GM12878 (cell line): ENCODE data around the gene RDH16. TPM values are rescaled to one million over a fixed set of nuclear protein-coding genes. Genes with fewer than 3 reads are reported as not detected.

Experiments
- ATAC-seq: fragments of 200-7000 bp; cut with Tn5 transposase; 3 replicates; pipeline ENCODE4 v1.9.1; 2020; ENCODE audit warnings: mild to moderate bottlenecking, moderate library complexity
- BruUV-seq: library from RNA; stranded (reverse); fragments of 400-500 nt; replicated peaks from 2 replicates; lab custom pipeline; 2021; lab: Mats Ljungman, UMichigan
- CTCF ChIA-PET: fragments of 300-600 bp; sonication (Branson Sonifier 250); formaldehyde crosslinking; extraction: SDS; loops from one replicate; lab custom pipeline; 2021; ENCODE audit warnings: inconsistent platforms; lab: Yijun Ruan, JAX
- POLR2A ChIA-PET: fragments of 350-600 bp; formaldehyde crosslinking; extraction: SDS; loops from one replicate; lab custom pipeline; 2021; ENCODE audit warnings: inconsistent platforms; lab: Charles Lee
- RAD21 ChIA-PET: fragments of 300-600 bp; sonication (Branson Sonifier 250); formaldehyde crosslinking; loops from one replicate; lab custom pipeline; 2023; ENCODE audit warnings: antibody characterized with exemption; ENCODE audit not compliant: unreplicated experiment; lab: Charles Lee
- SMC1A ChIA-PET: fragments of 300-600 bp; sonication (Branson Sonifier 250); formaldehyde crosslinking; loops from one replicate; lab custom pipeline; 2023; ENCODE audit not compliant: unreplicated experiment, uncharacterized antibody; lab: Charles Lee
- DNase-seq: peaks from one replicate; pipeline ENCODE4 v3.0.0-alpha.2; 2011; ENCODE audit warnings: low read depth, low spot score
- FAIRE-seq: peaks from 3 replicates; lab custom pipeline; 2011; peaks lifted over from hg19 to GRCh38; lab: Jason Lieb, UNC
- H2AFZ ChIP-seq: 2 replicates; pipeline ENCODE4 v1.6.0; 2011; ENCODE audit warnings: low read depth, low read length, control low read depth; ENCODE audit not compliant: control insufficient read depth
- H3K27ac ChIP-seq: 2 replicates; pipeline ENCODE4 v1.5.1; 2011; ENCODE audit warnings: control low read depth; ENCODE audit not compliant: control insufficient read depth, insufficient read depth
- H3K27me3 ChIP-seq, 2 experiments: replicated peaks in 1 of 2; 2 replicates each; pipeline versions ENCODE4 v1.6.0 to v1.6.1; 2011; ENCODE audit warnings: low read length in 1 of 2; ENCODE audit not compliant: control insufficient read depth in 2 of 2, insufficient read depth in 2 of 2
- H3K36me3 ChIP-seq, 2 experiments: 2 replicates each; pipeline ENCODE4 v1.5.1; 2011; ENCODE audit warnings: low read length in 1 of 2; ENCODE audit not compliant: control insufficient read depth in 2 of 2, insufficient read depth in 2 of 2
- H3K4me1 ChIP-seq: 2 replicates; pipeline ENCODE4 v1.6.1; 2011; ENCODE audit warnings: mild to moderate bottlenecking, low read length, moderate library complexity, mixed read lengths; ENCODE audit not compliant: control insufficient read depth, insufficient read depth
- H3K4me2 ChIP-seq: 2 replicates; pipeline ENCODE4 v1.6.0; 2011; ENCODE audit warnings: control low read depth; ENCODE audit not compliant: control insufficient read depth, insufficient read depth
- H3K4me3 ChIP-seq: fragments of 200-600 bp; sonication (generic); 2 replicates; pipeline ENCODE4 v1.5.1; 2016
- H3K79me2 ChIP-seq: 2 replicates; pipeline ENCODE4 v1.6.0; 2011; ENCODE audit warnings: low read length; ENCODE audit not compliant: control insufficient read depth, insufficient read depth
- H3K9ac ChIP-seq: 2 replicates; pipeline ENCODE4 v1.8.0; 2011; ENCODE audit warnings: low read length, control low read depth, mixed read lengths; ENCODE audit not compliant: control insufficient read depth, insufficient read depth
- H3K9me3 ChIP-seq: replicated peaks from 3 replicates; pipeline ENCODE4 v1.5.1; 2011; ENCODE audit warnings: mild to moderate bottlenecking, low read length; ENCODE audit not compliant: control insufficient read depth, insufficient read depth
- H4K20me1 ChIP-seq: 2 replicates; pipeline ENCODE4 v1.6.0; 2011; ENCODE audit not compliant: control insufficient read depth, insufficient read depth
- BCLAF1 ChIP-seq: fragments of 450-650 bp; IDR thresholded peaks from 2 replicates; pipeline ENCODE4 v1.6.1; 2017; ENCODE audit warnings: antibody characterized with exemption, mild to moderate bottlenecking, moderate library complexity
- CBX3 ChIP-seq: fragments of 200-600 bp; sonication (generic); IDR thresholded peaks from 2 replicates; pipeline ENCODE4 v1.6.1; 2016; ENCODE audit warnings: low read depth, borderline replicate concordance
- CEBPB ChIP-seq, 2 experiments: fragments of 150-350 bp in 1 of 2; IDR thresholded peaks; 2 replicates each; pipeline ENCODE4 v1.6.1; 2012 to 2014; ENCODE audit warnings: low read depth in 2 of 2, low read length in 2 of 2, borderline replicate concordance in 1 of 2, inconsistent platforms in 1 of 2
- CREM ChIP-seq: IDR thresholded peaks from 2 replicates; pipeline ENCODE4 v1.6.1; 2014; ENCODE audit warnings: antibody characterized with exemption, low read depth
- IRF3 ChIP-seq: fragments of 450-650 bp; IDR thresholded peaks from 2 replicates; pipeline ENCODE4 v1.6.1; 2014; ENCODE audit warnings: mild to moderate bottlenecking
- MEF2B ChIP-seq: fragments of 450-650 bp; IDR thresholded peaks from 2 replicates; pipeline ENCODE4 v1.6.1; 2018; ENCODE audit warnings: mild to moderate bottlenecking, moderate library complexity; ENCODE audit not compliant: partially characterized antibody, poor library complexity, severe bottlenecking
- NFIC ChIP-seq: IDR thresholded peaks from 2 replicates; pipeline ENCODE4 v1.6.1; 2012; ENCODE audit warnings: low read depth, mild to moderate bottlenecking, inconsistent platforms, low read length, moderate library complexity
- NR2C1 ChIP-seq: fragments of 450-650 bp; IDR thresholded peaks from 2 replicates; pipeline ENCODE4 v1.6.1; 2017; ENCODE audit warnings: antibody characterized with exemption, mild to moderate bottlenecking, moderate library complexity
- NR2F1 ChIP-seq: fragments of 450-650 bp; conservative IDR thresholded peaks from 2 replicates; pipeline ENCODE4 v1.6.1; 2017; ENCODE audit warnings: mild to moderate bottlenecking
- TBL1XR1 ChIP-seq: IDR thresholded peaks from 2 replicates; pipeline ENCODE4 v1.6.1; 2012; ENCODE audit warnings: low read depth, low read length, improper control_type of control experiment
- TCF3 ChIP-seq: IDR thresholded peaks from 2 replicates; pipeline ENCODE4 v1.6.1; 2012; ENCODE audit warnings: low read depth, mild to moderate bottlenecking, low read length, borderline replicate concordance; ENCODE audit not compliant: insufficient read depth
- ZBED1 ChIP-seq: IDR thresholded peaks from 2 replicates; pipeline ENCODE4 v1.6.1; 2016; ENCODE audit warnings: borderline replicate concordance
- ZSCAN29 ChIP-seq: fragments of 450-650 bp; IDR thresholded peaks from 2 replicates; pipeline ENCODE4 v1.6.1; 2017; ENCODE audit warnings: mild to moderate bottlenecking, moderate library complexity
- in situ Hi-C: fragments of 300-500 bp; cut with MboI; formaldehyde crosslinking; loops from 9 replicates; pipeline ENCODE4 v1.14.3; 2018; ENCODE audit warnings: mixed read lengths
- intact Hi-C: fragments of 100-400 bp; cut with micrococcal nuclease; formaldehyde crosslinking; loops from one replicate; pipeline ENCODE4 v1.14.2; 2022; ENCODE audit not compliant: unreplicated experiment
- polyA plus RNA-seq, 11 experiments: library from polyadenylated mRNA; depleted of rRNA in 4 of 11; unstranded in 6 of 11; stranded (reverse) in 5 of 11; fragments of >200 nt; fragmentation: Nextera tagmentation in 4 of 11; fragmentation: Illumina TruSeq in 1 of 11; extraction: Ambion mirVana in 4 of 11; extraction: Trizol in 1 of 11; gene quantifications; 1 replicate in 1 of 11; 2 replicates in 10 of 11; pipeline versions ENCODE4 v1.2.1 to v1.2.3, GENCODE V29; 2011 to 2016; ENCODE audit warnings: inconsistent platforms in 2 of 11, missing spikeins in 2 of 11, low read depth in 1 of 11
- total RNA-seq, 4 experiments: library from RNA; depleted of rRNA in 3 of 4; stranded (reverse); fragments of >200 nt in 3 of 4; fragmentation: Illumina TruSeq in 1 of 4; extraction: Trizol in 1 of 4; gene quantifications; 2 replicates each; pipeline versions ENCODE4 v1.2.1 to v1.2.3, GENCODE V29; 2013 to 2021
- TF ChIP-seq, protein P1 (sequence below): fragments of 450-650 bp; IDR thresholded peaks from 2 replicates; pipeline ENCODE4 v1.6.1; 2018; ENCODE audit warnings: borderline replicate concordance, mild to moderate bottlenecking; ENCODE audit not compliant: partially characterized antibody

The RDH16 gene
- total and polyA plus RNA-seq, 10 of the 15 experiments (the other 5 are each of a cell fraction or from before 2014, with no cell fraction given), result 0.04 to 0.31 (median 0.06) TPM

- Histone ChIP-seq H3K4me2 (no peak overlapping the region), H3K9ac (no peak overlapping the region), H3K27me3 (no peaks in the 10 kb centered on the region), H3K4me3 (no peak overlapping the region), H3K36me3 (no peaks in the 10 kb centered on the region), H2AFZ (peak overlapping the region; percentile 31; the same call in 1 of the 2 replicates), H3K27ac (no peak overlapping the region), H3K79me2 (no peaks in the 10 kb centered on the region), H4K20me1 (no peaks in the 10 kb centered on the region), H3K9me3 (no peaks in the 10 kb centered on the region), H3K4me1 (peaks cover 18% of the 10 kb centered on the region)
- intact Hi-C loops, result loop anchor here (1.0 kb wide), 2 partner anchors 147 to 230 kb away; no protein-coding TSS in a partner anchor
- RAD21 ChIA-PET, result interaction anchor here (1.0 to 4.2 kb wide), 9 partner anchors 12 to 350 kb away, joined by 3 to 29 read pairs (median 7); partner anchors contain the start of genes HSD17B6 and STAT6
- SMC1A ChIA-PET, result interaction anchor here (0.9 to 3.5 kb wide), 7 partner anchors 14 to 232 kb away, joined by 3 to 37 read pairs (median 9); partner anchors contain the start of genes HSD17B6 and ZBTB39
- no peak for DNase-seq
- CTCF ChIA-PET, result interaction anchor here (0.6 to 4.9 kb wide), 17 partner anchors 14 to 261 kb away, joined by 3 to 144 read pairs (median 6); partner anchors contain the start of genes HSD17B6, NACA and STAT6
- no peak for FAIRE-seq
- in situ Hi-C loops, result loop anchor here (5.0 kb wide), 1 partner anchor 150 kb away; no protein-coding TSS in a partner anchor
- POLR2A ChIA-PET, result no interaction called here
- no peak for ATAC-seq
- BruUV-seq, result no TSS peak
- TF ChIP-seq, protein P1, sequence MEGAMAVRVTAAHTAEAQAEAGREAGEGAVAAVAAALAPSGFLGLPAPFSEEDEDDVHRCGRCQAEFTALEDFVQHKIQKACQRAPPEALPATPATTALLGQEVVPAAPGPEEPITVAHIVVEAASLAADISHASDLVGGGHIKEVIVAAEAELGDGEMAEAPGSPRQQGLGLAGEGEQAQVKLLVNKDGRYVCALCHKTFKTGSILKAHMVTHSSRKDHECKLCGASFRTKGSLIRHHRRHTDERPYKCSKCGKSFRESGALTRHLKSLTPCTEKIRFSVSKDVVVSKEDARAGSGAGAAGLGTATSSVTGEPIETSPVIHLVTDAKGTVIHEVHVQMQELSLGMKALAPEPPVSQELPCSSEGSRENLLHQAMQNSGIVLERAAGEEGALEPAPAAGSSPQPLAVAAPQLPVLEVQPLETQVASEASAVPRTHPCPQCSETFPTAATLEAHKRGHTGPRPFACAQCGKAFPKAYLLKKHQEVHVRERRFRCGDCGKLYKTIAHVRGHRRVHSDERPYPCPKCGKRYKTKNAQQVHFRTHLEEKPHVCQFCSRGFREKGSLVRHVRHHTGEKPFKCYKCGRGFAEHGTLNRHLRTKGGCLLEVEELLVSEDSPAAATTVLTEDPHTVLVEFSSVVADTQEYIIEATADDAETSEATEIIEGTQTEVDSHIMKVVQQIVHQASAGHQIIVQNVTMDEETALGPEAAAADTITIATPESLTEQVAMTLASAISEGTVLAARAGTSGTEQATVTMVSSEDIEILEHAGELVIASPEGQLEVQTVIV, result no peak
- TF ChIP-seq ZBED1 (no peak), CEBPB (IDR thresholded peaks at IDR 0.05; ENCODE audit: borderline replicate concordance in 1 of 2, low read depth in 2 of 2, low read length in 2 of 2) (no peak), ZSCAN29 (no peak), NFIC (no peak), IRF3 (no peak), CREM (no peak), TCF3 (no peak), BCLAF1 (no peak), NR2C1 (no peak), CBX3 (no peak), TBL1XR1 (no peak), MEF2B (no peak), NR2F1 (no peak)
Observed at GRCh38 chr12:56987011-56987410, 29.6 kb upstream of the RDH16 start.
